A673 (cell line): ENCODE data around the gene MFSD11. TPM values are rescaled to one million over a fixed set of nuclear protein-coding genes. Genes with fewer than 3 reads are reported as not detected.

Source experiments
- BruUV-seq: library from RNA; stranded (reverse); fragments of 400-500 nt; replicated peaks from 2 replicates; lab custom pipeline; 2021; lab: Mats Ljungman, UMichigan
- CTCF ChIA-PET: fragments of 300-600 bp; sonication (Branson Sonifier 250); formaldehyde crosslinking; loops from one replicate; lab custom pipeline; 2022; ENCODE audit warnings: antibody characterized with exemption; lab: Charles Lee
- POLR2A ChIA-PET: fragments of 300-600 bp; sonication (Branson Sonifier 250); formaldehyde crosslinking; loops from one replicate; lab custom pipeline; 2022; ENCODE audit warnings: antibody characterized with exemption; ENCODE audit not compliant: low non-redundant PET; lab: Charles Lee
- DNase-seq: peaks from one replicate; pipeline ENCODE4 v3.0.0-alpha.2; 2015; ENCODE audit warnings: low spot score
- H3K27ac ChIP-seq: fragments of 200-600 bp; sonication (generic); 2 replicates; pipeline ENCODE4 v1.5.1; 2016; ENCODE audit warnings: mixed run types, low read depth, mild to moderate bottlenecking, mixed read lengths, antibody characterized with exemption, low read length; ENCODE audit not compliant: poor library complexity, severe bottlenecking
- H3K27me3 ChIP-seq: fragments of 200-600 bp; sonication (generic); replicated peaks from 2 replicates; pipeline ENCODE4 v1.6.1; 2017; ENCODE audit warnings: mixed run types, low read depth, mild to moderate bottlenecking, mixed read lengths, antibody characterized with exemption, low read length; ENCODE audit not compliant: insufficient read depth, poor library complexity
- H3K36me3 ChIP-seq: fragments of 200-600 bp; sonication (generic); 2 replicates; pipeline ENCODE4 v1.6.1; 2016; ENCODE audit warnings: mixed run types, mild to moderate bottlenecking, mixed read lengths, antibody characterized with exemption, low read length; ENCODE audit not compliant: insufficient read depth, poor library complexity, severe bottlenecking
- H3K4me1 ChIP-seq: fragments of 200-600 bp; sonication (generic); 2 replicates; pipeline ENCODE4 v1.6.1; 2017; ENCODE audit warnings: mixed run types, mild to moderate bottlenecking, mixed read lengths, antibody characterized with exemption, low read length; ENCODE audit not compliant: insufficient read depth, poor library complexity, severe bottlenecking
- H3K4me3 ChIP-seq: fragments of 200-600 bp; sonication (generic); 2 replicates; pipeline ENCODE4 v1.5.1; 2016; ENCODE audit warnings: low read depth, mixed run types, mild to moderate bottlenecking, mixed read lengths, low read length; ENCODE audit not compliant: poor library complexity, severe bottlenecking
- H3K9me3 ChIP-seq: fragments of 200-600 bp; sonication (generic); 2 replicates; pipeline ENCODE4 v1.6.1; 2016; ENCODE audit warnings: mixed run types, low read depth, mild to moderate bottlenecking, mixed read lengths, antibody characterized with exemption, low read length; ENCODE audit not compliant: poor library complexity, severe bottlenecking
- CTCF ChIP-seq: fragments of 300-800, 200-600 bp; sonication (generic); conservative IDR thresholded peaks from 2 replicates; pipeline ENCODE4 v1.5.1; 2017; ENCODE audit warnings: low read depth, mild to moderate bottlenecking, antibody characterized with exemption, low read length, moderate library complexity, mixed read lengths
- EZH2 ChIP-seq: fragments of 200-600 bp; sonication (generic); IDR thresholded peaks from 2 replicates; pipeline ENCODE4 v1.6.1; 2017; ENCODE audit warnings: borderline replicate concordance, low read depth, mild to moderate bottlenecking, mixed read lengths, antibody characterized with exemption, low read length; ENCODE audit not compliant: poor library complexity, severe bottlenecking
- intact Hi-C: fragments of 100-400 bp; cut with micrococcal nuclease; formaldehyde crosslinking; loops from one replicate; pipeline ENCODE4 v1.10.0; 2022; ENCODE audit not compliant: unreplicated experiment
- total RNA-seq: library from RNA; stranded (reverse); gene quantifications from 2 replicates; pipeline ENCODE4 v1.2.3, GENCODE V29; 2021

MFSD11 gene
- total RNA-seq, 1 experiment from 2014 or later = 38.8 TPM

- peak; percentile 57 for DNase-seq
- Histone ChIP-seq H3K4me3 (no peak overlapping the region), H3K36me3 (no peaks in the 10 kb centered on the region), H3K4me1 (peaks cover 16% of the 10 kb centered on the region), H3K27ac (no peak overlapping the region), H3K9me3 (no peaks in the 10 kb centered on the region), H3K27me3 (no peaks in the 10 kb centered on the region)
- CTCF ChIA-PET = interaction anchor here (0.9 kb wide), 1 partner anchor 262 kb away, joined by 6 read pairs; no protein-coding TSS in a partner anchor
- no TSS peak for BruUV-seq
- TF ChIP-seq EZH2 (no peak), CTCF (peak; percentile 51)
- intact Hi-C loops = no loop called here
- POLR2A ChIA-PET = no interaction called here
Observed at GRCh38 chr17:76793775-76794174, 55.9 kb downstream of the MFSD11 start.

GRCh38 chr17:76796081-76796480 lies 58.2 kb downstream of the MFSD11 start:
- POLR2A ChIA-PET = no interaction called here
- no peak overlapping the region for H3K27ac ChIP-seq
- no peaks in the 10 kb centered on the region for H3K27me3 ChIP-seq
- TF ChIP-seq EZH2 (no peak), CTCF (no peak)
- peaks cover 12% of the 10 kb centered on the region for H3K4me1 ChIP-seq
- BruUV-seq = no TSS peak
- H3K4me3 ChIP-seq = no peak overlapping the region
- H3K9me3 ChIP-seq = no peaks in the 10 kb centered on the region
- no peak for DNase-seq
- no peaks in the 10 kb centered on the region for H3K36me3 ChIP-seq
- CTCF ChIA-PET = no interaction called here
- intact Hi-C loops = no loop called here

- POLR2A ChIA-PET = interaction anchor here (0.6 kb wide), 1 partner anchor 28 kb away, joined by 3 read pairs; no protein-coding TSS in a partner anchor
- H3K27me3 ChIP-seq = no peaks in the 10 kb centered on the region
- no TSS peak for BruUV-seq
- CTCF ChIA-PET = no interaction called here
- TF ChIP-seq EZH2 = no peak
- TF ChIP-seq CTCF = no peak
- no peaks in the 10 kb centered on the region for H3K9me3 ChIP-seq
- no peaks in the 10 kb centered on the region for H3K4me1 ChIP-seq
- H3K4me3 ChIP-seq = no peak overlapping the region
- H3K36me3 ChIP-seq = no peaks in the 10 kb centered on the region
- intact Hi-C loops = no loop called here
- no peak overlapping the region for H3K27ac ChIP-seq
- DNase-seq = no peak
Observed at GRCh38 chr17:76797241-76797840, 59.4 kb downstream of the MFSD11 start.
